ENCODE measurements around the gene BHLHA9.

- TF ChIP-seq POLR2AphosphoS5 (IDR thresholded peaks at IDR 0.05; ENCODE audit: borderline replicate concordance, low read depth, low read length) (no peak), EZH2 (IDR thresholded peaks at IDR 0.05) (no peak)
Observed at GRCh38 chr17:1255041-1255440, 15.2 kb upstream of the BHLHA9 start.

Measured in SK-N-MC (cell line).